DOHH2 (cell line): ENCODE measurements around the gene SLC48A1.

Source experiments
- H3F3A ChIP-seq: fragments of 200-600 bp; sonication (generic), shearing (Covaris generic); 2 replicates; pipeline ENCODE4 v1.6.0; 2016; ENCODE audit warnings: antibody characterized with exemption, mild to moderate bottlenecking; ENCODE audit not compliant: control insufficient read depth, insufficient read depth
- H3K27ac ChIP-seq: fragments of 200-600 bp; sonication (generic); 2 replicates; pipeline ENCODE4 v1.5.1; 2014; ENCODE audit warnings: low read depth, mild to moderate bottlenecking, low read length, moderate library complexity
- H3K27me3 ChIP-seq: fragments of 200-600 bp; sonication (generic); 2 replicates; pipeline ENCODE4 v1.6.1; 2014; ENCODE audit warnings: mild to moderate bottlenecking, low read length, mixed read lengths; ENCODE audit not compliant: control insufficient read depth
- H3K36me3 ChIP-seq: fragments of 200-600 bp; sonication (generic); 2 replicates; pipeline ENCODE4 v1.6.1; 2014; ENCODE audit warnings: mild to moderate bottlenecking, low read length, moderate library complexity, mixed read lengths; ENCODE audit not compliant: control insufficient read depth
- H3K4me1 ChIP-seq: fragments of 200-600 bp; sonication (generic); 2 replicates; pipeline ENCODE4 v1.6.1; 2014; ENCODE audit warnings: mild to moderate bottlenecking, low read length, mixed read lengths; ENCODE audit not compliant: control insufficient read depth
- H3K4me2 ChIP-seq: fragments of 200-600 bp; sonication (generic); 2 replicates; pipeline ENCODE4 v1.6.0; 2014; ENCODE audit warnings: mild to moderate bottlenecking, low read length, moderate library complexity
- H3K4me3 ChIP-seq: fragments of 200-600 bp; sonication (generic); 2 replicates; pipeline ENCODE4 v1.5.1; 2014; ENCODE audit warnings: mild to moderate bottlenecking, low read length, mixed read lengths
- H3K79me2 ChIP-seq: fragments of 200-600 bp; sonication (generic); 2 replicates; pipeline ENCODE4 v1.6.1; 2014; ENCODE audit warnings: mild to moderate bottlenecking, low read length, mixed read lengths; ENCODE audit not compliant: control insufficient read depth
- H3K9me2 ChIP-seq: fragments of 200-600 bp; sonication (generic); replicated peaks from 2 replicates; pipeline ENCODE4 v1.6.1; 2014; ENCODE audit warnings: mild to moderate bottlenecking, low read length, mixed read lengths; ENCODE audit not compliant: control insufficient read depth
- H3K9me3 ChIP-seq: fragments of 200-600 bp; sonication (generic); 2 replicates; pipeline ENCODE4 v1.6.1; 2014; ENCODE audit warnings: antibody characterized with exemption, low read length, mixed read lengths; ENCODE audit not compliant: control insufficient read depth, insufficient read depth
- H4K20me1 ChIP-seq: fragments of 200-600 bp; sonication (generic); 2 replicates; pipeline ENCODE4 v1.6.0; 2014; ENCODE audit warnings: low read depth, mild to moderate bottlenecking, antibody characterized with exemption, low read length, moderate library complexity; ENCODE audit not compliant: control insufficient read depth, insufficient read depth
- EZH2phosphoT487 ChIP-seq: fragments of 200-600 bp; sonication (generic); IDR thresholded peaks from 2 replicates; pipeline ENCODE4 v1.6.1; 2017; ENCODE audit warnings: borderline replicate concordance, mild to moderate bottlenecking, antibody characterized with exemption, low read length, moderate library complexity, mixed read lengths
- TF ChIP-seq, protein P1 (sequence below): fragments of 200-600 bp; sonication (generic); IDR thresholded peaks from one replicate; pipeline ENCODE4 v1.5.1; 2014; ENCODE audit warnings: antibody characterized with exemption, mild to moderate bottlenecking, low read depth, low read length; ENCODE audit not compliant: poor library complexity, severe bottlenecking

The SLC48A1 gene

DNA sequence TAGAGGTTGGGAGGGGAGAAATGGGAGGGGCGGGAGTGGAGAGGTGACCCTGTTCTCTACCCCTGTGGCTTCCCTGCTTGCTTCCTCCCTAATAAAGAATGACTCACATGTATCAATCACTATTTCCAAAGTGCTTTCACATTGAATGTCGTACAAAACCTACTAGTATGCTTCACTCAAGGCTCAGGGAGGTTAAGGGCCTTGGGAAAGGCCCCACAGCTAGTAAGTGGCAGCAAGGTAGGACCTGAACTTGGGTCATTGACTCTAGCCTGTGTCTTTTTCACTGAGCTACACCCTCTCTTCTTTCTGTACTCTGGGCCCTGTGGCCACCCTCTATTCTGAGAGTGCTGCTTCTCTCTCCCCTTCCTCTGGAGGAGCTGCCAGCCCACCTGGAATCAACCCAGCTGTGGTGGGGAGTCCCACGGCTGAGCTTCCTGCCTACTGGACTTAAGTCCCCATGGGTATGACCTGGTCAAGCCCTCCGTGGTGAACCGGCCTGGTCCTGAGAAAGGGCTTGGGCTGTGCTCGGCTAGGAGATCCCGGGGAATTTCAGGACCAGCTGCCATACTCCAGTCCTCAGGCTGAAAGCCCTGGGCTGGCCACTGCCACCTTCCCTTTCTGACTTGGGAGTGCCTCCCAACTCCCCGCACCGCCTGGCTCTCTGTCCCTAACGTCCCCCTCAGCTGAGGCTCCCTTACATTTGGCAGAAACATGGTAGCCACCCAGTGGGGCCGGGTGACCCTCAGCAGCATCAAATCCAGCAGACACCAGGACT lies 13.0 kb downstream of the SLC48A1 start:
- Histone ChIP-seq H3K27me3 (no peaks in the 10 kb centered on the region), H3K79me2 (no peaks in the 10 kb centered on the region), H3K9me3 (no peaks in the 10 kb centered on the region), H3K4me2 (no peak overlapping the region), H4K20me1 (no peaks in the 10 kb centered on the region), H3K27ac (no peak overlapping the region), H3K4me1 (no peaks in the 10 kb centered on the region), H3F3A (peaks cover 4% of the 10 kb centered on the region; the same call in 1 of the 2 replicates), H3K4me3 (no peak overlapping the region), H3K9me2 (no peaks in the 10 kb centered on the region), H3K36me3 (peaks cover 96% of the 10 kb centered on the region)
- no peak for TF ChIP-seq EZH2phosphoT487
- TF ChIP-seq, protein P1, sequence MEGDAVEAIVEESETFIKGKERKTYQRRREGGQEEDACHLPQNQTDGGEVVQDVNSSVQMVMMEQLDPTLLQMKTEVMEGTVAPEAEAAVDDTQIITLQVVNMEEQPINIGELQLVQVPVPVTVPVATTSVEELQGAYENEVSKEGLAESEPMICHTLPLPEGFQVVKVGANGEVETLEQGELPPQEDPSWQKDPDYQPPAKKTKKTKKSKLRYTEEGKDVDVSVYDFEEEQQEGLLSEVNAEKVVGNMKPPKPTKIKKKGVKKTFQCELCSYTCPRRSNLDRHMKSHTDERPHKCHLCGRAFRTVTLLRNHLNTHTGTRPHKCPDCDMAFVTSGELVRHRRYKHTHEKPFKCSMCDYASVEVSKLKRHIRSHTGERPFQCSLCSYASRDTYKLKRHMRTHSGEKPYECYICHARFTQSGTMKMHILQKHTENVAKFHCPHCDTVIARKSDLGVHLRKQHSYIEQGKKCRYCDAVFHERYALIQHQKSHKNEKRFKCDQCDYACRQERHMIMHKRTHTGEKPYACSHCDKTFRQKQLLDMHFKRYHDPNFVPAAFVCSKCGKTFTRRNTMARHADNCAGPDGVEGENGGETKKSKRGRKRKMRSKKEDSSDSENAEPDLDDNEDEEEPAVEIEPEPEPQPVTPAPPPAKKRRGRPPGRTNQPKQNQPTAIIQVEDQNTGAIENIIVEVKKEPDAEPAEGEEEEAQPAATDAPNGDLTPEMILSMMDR = no peak

DNA sequence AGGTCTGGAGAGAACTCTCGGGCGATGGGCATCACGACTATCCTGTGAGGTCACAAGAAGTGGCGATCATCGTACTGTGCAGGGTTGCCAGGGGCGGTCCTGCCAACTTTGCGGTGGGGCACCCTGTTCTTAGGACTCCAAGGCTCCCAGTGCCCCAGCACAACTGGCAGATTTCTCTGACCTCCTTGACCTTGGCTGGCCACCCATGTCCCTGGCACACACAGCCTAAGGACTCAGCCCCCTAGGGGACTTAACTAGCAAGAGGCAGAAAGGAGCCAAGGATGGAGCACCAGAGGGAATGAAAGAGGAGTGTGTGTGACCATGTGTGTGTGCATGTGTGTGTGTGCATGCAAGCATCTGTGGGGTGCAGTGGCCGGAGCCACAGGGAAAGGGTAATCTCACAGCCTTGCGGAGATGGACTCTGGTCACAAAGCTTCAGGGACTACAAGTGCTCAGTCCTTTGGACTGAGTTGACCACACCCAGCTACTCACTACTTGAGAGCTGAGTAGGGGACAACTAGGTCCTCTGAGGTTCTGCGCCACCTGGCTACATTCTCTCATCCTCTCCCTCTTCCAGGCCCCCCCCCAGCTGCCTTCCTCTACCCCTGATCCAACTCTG lies 13.7 kb downstream of the SLC48A1 start:
- no peaks in the 10 kb centered on the region for H3K4me1 ChIP-seq
- TF ChIP-seq, protein P1 = no peak
- TF ChIP-seq EZH2phosphoT487 = no peak
- H3F3A ChIP-seq = no peaks in the 10 kb centered on the region; the same call in 1 of the 2 replicates
- no peaks in the 10 kb centered on the region for H3K27me3 ChIP-seq
- H3K9me3 ChIP-seq = no peaks in the 10 kb centered on the region
- H3K4me2 ChIP-seq = no peak overlapping the region
- no peaks in the 10 kb centered on the region for H3K9me2 ChIP-seq
- peaks cover 100% of the 10 kb centered on the region for H3K36me3 ChIP-seq
- no peaks in the 10 kb centered on the region for H4K20me1 ChIP-seq
- no peak overlapping the region for H3K4me3 ChIP-seq
- H3K27ac ChIP-seq = no peak overlapping the region
- no peaks in the 10 kb centered on the region for H3K79me2 ChIP-seq

DNA sequence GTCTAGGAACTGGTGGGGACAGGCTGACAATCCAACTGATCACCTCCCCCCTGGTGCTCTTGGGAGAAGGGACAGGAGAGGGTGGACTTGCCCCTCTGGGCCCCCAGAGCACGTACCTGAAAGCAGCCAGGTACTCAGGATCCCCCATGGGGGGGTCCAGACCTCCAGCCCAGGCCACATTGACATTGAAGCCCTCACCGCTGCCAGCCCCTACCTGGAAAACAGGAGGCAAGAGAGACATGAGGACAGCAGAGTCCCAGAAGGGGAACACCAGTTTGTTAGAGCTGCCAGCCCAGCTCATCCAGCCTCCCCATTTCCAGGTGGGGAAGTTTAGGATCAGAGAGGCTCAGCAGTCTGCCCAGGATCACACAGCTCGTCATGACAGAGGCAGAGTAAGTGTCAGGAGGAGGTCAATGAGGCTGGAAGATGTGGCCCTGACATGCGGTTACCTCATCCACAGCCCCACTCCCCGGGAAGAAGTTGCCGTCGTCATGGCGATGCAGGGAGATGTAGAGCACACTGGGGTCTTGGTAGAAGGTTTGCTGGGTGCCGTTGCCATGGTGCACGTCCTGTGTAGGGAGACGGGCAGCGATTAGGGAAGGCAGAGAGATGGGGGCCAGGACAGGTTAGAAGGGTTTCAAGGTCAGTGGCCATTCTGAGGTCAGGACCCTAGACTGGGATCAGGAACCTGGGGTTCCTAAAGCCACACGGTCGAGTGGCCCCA lies 14.7 kb downstream of the SLC48A1 start:
- Histone ChIP-seq H3K27me3 (no peaks in the 10 kb centered on the region), H3K27ac (no peak overlapping the region), H3F3A (no peaks in the 10 kb centered on the region), H4K20me1 (no peaks in the 10 kb centered on the region), H3K36me3 (peaks cover 98% of the 10 kb centered on the region), H3K4me2 (no peak overlapping the region), H3K9me3 (no peaks in the 10 kb centered on the region), H3K9me2 (no peaks in the 10 kb centered on the region), H3K4me1 (no peaks in the 10 kb centered on the region), H3K4me3 (no peak overlapping the region), H3K79me2 (no peaks in the 10 kb centered on the region)
- no peak for TF ChIP-seq EZH2phosphoT487
- TF ChIP-seq, protein P1 = no peak
